NCI-H1105 (cell line): ENCODE results near the gene DPP6.
A peak's percentile ranks its signal among the peaks of the same experiment; 100 is the strongest.

Source experiments
- DNase-seq: peaks from one replicate; lab custom pipeline; 2025; lab: John Stamatoyannopoulos, UW

The DPP6 gene

DNA sequence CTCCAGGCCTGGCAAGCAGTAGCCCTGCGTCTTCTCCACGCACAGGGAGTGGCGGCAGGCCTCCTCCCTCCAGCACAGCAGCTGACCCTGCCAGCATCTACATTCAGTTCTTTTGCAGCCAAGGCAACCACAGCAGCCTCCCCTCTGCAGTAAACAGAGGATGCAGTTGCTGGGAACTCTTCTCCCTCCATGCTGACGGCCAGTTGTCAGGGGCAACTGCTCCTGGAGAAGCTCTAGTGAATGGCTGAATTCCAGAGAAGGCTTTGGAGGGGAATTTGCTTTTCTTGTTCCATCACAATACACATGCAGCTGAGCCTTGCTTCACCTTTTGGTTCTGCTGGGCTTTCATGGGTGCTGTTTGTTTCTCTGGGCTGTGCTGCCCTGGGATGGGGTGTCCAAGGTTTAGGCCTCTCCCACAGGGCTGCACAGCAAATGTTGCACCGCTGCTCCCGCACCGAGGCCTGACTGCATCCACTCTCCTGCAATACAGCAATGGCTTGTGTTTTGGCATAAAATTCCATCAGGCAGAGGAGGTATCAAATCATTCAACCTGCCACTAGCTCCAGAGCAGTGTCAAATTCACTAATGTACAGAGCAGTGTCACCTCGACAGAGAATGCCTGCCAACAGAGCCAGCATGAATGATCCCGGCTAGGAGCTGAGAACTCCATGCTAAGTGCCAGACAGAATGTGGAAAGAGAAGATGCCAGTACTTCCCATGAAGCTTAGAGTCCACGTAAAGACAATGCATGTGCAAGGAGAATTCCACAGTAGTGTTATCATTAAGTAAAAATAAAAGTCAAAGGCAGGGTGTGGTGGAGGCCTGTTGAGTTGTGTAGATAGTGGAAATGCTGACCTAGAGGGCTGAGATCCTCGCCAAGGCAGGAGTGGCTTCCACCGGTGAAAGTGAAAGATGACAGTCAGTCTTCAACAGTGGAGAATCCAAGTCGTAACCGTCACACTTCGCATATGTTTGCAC, 399.6 kb downstream of the DPP6 start:
- DNase-seq: no peak

DNA sequence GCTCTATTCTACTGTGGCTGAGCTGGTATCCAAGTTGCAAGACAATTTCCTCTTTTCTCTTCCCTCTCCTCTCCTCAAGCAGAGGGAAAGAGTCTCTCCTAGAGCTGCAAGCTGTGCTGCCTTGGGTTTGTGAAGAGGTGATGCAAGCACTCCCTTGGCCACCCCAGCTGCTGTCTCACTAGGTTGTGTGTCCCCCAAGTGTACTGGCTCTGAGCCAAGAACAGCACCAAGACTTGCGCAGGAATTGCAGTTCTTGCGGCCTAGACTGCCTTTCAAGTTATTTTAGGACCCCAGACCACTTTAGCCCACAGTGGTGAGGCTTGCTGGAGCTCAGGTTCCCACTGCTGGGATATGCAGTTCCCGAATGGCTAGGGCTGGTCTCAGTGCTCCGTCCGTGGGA, 411.6 kb downstream of the DPP6 start:
- DNase-seq: no peak

DNA sequence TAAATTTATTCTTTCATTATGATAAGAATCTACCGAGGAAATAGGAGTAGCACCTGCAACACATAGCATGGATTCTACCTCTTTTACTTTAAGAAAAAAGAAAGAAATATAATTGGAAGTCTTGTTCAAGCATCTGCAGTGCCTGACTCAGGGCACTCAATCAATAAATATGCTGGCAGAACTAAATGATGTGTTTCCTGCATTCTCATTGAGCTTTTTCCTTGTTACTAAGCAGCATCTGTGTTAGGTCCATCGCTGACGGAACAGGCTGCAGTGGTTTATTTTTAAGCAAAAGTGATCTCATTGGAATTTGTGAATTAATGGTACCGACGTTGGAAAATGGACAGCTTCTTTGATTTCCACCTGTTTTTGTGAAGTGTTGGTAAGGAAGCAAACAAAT, 417.5 kb downstream of the DPP6 start:
- DNase-seq: no peak

GRCh38 chr7:154472343-154472742, 420.1 kb downstream of the DPP6 start:
- no peak for DNase-seq

DNA sequence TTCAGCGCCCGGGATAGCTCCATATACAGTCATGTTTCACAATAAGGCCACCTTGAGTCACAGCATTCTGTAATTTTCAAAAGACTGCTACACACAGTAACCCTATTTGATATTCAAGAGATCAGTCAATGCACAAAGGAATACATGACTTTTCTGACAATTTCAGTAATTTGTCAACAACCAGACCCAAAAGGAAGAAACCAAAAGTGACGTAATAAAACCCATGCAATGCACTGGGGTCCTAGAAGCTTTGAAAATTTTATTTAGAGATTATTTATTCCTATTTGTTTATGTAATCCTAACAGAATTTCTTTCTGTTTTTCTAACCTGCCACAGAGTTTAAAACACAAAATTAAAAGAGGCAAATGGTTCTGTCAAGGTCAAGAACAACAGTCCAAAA, 421.2 kb downstream of the DPP6 start:
- no peak for DNase-seq

DNA sequence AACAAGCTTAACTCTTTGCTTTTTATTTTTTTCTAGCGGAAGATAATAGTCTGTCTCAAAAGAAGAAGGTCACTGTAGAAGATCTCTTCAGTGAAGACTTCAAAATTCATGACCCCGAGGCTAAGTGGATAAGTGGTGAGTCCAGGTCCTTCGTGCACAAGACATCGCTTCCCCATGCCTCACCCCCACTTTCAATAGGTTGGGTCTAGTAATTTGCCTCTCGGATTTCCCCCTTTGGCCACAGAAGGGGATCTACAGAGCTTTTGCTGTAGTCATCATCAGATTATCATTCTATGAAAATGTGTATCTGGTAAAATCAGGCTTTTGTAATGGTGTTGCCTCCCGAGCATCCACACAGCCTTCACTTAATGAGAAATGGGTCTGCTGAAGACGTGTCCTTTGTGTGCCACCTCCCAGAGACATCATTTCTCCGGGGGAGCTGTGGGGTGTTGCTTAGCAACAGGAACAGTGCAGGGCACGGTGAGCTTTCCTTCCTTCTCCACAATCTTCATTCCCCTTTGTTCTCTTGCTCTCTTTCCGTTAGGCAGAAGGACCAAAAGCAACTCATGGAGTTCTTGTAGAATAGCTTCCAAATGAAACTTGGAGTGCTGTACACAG, 422.8 kb downstream of the DPP6 start:
- DNase-seq: no peak

DNA sequence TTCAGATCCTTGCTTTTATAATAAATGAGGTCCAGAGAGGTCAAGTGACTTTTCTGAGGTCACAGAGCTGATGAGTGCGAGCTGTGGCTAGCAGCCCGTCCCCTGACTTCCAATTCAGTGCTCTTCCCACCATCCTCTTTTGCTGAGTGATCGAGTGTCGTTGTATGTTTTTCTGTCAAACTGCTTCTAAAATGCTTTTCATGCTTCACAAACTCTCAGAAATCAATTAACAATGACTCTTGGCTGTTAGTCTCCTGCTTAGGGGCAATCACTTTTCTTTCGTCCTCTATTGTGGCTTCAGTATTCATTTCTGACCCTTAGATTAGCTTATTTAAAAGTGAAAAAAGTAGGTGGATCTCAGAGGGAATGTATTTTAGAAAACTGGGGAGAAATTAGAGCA, 423.7 kb downstream of the DPP6 start:
- no peak for DNase-seq

DNA sequence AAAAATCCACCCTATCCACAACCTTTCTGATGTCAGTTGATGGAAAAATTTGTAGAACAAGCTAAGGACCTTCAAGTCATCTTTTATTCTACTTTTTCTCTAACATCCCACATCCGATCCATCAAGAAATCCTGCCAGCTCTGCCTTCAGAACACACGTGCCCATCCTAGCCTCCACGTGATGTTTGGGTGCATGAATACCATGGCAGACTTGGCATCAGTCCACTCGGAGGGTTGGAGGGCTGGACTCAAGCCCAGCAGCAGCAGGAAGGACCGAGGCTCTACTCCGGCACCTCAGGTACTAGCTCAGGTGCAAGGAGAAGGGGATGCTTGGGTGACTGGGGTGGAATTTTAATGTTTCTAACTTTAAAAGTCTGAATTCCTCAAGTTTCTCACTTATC, 428.6 kb downstream of the DPP6 start:
- DNase-seq: peak; percentile 82

GRCh38 chr7:154482863-154483262, 430.7 kb downstream of the DPP6 start:
- no peak for DNase-seq

DNA sequence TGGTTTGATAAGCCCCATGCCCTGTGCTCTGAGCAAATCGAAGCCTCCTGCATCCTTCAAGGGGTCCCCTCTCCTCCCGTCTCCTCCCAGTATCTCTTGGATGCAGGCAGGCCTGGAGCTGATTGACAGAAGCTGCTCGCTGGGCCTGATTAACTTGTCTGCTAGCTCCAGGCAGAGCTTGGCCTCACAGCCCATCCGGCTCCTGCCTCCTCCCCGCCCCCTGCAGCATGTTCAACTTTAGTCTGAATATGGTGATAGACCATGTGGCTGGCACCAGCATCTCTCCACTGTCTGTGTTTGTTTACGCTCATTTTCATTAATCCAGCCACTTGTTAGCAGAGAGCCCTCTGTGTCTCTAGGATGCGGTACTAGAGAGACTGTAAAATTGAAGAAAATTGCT, 432.2 kb downstream of the DPP6 start:
- DNase-seq: peak; percentile 92

DNA sequence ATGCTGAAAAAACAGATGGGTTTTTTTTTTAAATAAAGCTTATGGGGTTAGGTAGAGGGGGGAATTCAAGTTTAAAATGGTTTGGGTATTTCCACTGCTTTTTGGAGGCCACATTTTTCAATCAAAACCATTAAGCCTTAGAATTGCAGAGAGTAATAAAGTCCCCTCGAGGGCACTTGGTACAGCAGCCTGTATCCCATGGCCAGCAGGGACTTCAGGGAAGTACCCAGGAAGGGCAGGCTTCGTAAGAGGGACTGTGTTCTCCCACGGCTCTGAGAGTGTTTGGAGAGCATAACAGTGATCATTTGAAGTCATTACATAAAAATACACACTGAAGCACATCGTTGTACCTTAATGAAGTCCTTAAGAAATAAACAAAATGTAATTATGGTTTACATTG, 432.7 kb downstream of the DPP6 start:
- peak; percentile 18 for DNase-seq

- DNase-seq: no peak
Observed at GRCh38 chr7:154489897-154490296, 437.7 kb downstream of the DPP6 start.

GRCh38 chr7:154493594-154493993, 441.4 kb downstream of the DPP6 start:
- no peak for DNase-seq

- no peak for DNase-seq
Observed at GRCh38 chr7:154497751-154498150, 445.6 kb downstream of the DPP6 start.

GRCh38 chr7:154503962-154504550, 451.9 kb downstream of the DPP6 start:
- peak; percentile 75 for DNase-seq

DNA sequence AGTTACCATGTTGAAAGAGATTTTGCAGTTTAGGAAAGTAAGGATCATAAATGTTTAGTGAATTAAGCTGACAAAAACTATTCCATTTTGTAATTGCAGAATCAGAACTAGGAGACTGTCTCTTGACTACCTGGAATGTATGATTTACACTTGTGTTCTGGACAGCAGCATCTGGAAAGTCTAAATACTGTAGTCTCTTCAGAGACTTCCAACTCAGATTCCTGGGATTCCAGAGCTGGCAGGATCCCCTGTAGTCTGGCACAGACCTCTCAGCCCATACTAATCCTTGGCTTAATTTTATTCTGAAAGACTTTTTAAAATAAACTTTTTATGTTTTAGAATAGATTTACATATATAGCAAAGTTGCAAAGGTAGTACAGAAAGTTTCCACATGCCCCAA, 452.7 kb downstream of the DPP6 start:
- no peak for DNase-seq

GRCh38 chr7:154505362-154505761, 453.2 kb downstream of the DPP6 start:
- no peak for DNase-seq

GRCh38 chr7:154509192-154509591, 457.0 kb downstream of the DPP6 start:
- DNase-seq: no peak

GRCh38 chr7:154512121-154512833, 460.1 kb downstream of the DPP6 start:
- DNase-seq: no peak

DNA sequence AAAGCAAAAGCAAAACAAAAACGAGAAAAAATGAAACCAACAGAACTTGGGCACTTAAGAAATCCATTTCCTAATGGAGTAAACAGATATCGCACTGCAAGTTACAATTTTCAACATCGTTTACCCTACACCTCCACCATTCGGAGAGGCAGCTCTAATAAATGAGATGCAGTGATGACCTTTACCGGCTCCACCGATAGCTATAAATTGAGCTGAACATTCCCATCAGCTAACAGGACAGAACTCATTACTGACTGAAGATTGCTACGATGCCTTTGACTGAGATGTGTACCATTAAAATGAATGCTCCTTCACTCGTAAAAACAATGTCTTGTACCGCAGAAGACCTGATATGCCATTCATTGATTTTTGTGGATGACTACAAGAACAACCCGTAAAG, 465.6 kb downstream of the DPP6 start:
- no peak for DNase-seq

DNA sequence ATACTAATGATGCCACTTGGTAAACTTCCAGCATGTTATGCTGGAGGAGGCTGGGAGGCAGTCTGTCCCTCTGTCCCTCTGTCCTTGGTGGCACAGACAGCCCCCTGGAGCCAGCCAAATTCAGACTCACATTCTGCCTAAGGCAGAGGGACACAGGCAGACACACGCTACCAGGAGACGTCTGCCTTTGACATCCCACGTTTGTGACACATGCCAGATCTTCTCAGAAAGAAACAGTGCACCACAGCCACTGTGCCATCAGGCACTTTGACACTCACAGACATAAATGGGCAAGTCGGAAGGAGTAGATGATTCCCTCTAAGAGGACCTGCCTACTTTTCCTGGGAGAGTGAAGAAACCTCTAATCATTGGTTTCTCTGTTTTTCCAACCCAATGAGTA, 467.0 kb downstream of the DPP6 start:
- no peak for DNase-seq

DNA sequence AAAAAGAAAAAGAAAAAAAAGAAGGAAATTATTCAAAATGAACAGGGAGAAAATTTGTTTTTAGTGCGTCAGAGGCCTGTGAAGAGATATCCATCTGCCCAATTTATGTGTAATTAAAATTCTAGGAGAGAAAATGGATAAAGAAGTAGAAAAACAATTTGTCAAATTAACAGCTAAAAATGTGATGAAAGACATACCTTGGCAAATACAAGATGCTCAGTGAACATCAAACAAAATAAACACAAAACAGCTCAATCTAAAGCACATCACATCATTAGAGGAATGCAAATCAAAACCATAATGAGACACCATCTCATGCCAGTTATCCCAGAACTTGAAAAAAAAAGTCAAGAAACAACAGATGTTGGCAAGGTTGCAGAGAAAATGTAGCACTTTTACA, 477.9 kb downstream of the DPP6 start:
- no peak for DNase-seq
